Uterus (tissue), 4 donors: Measurements from ENCODE around the gene BCAS3. TPM values are rescaled to one million over a fixed set of nuclear protein-coding genes. Genes with fewer than 3 reads are reported as not detected.

Experiments used
- DNase-seq, 2 donors: peaks; one replicate each; pipeline ENCODE4 v3.0.0-alpha.2; 2019 to 2020
- H3K27ac ChIP-seq, 2 donors: fragments of 200-600 bp; sonication (generic); 1 replicate in 1 of 2; 2 replicates in 1 of 2; pipeline ENCODE4 v1.5.1; 2016 to 2018
- H3K27me3 ChIP-seq, 2 donors: fragments of 200-600 bp; sonication (generic); one replicate each; pipeline ENCODE4 v1.5.1; 2018 to 2019; ENCODE audit warnings: control low read depth in 1 of 2
- H3K36me3 ChIP-seq, 2 donors: fragments of 200-600 bp; sonication (generic); one replicate each; pipeline ENCODE4 v1.5.1; 2019; ENCODE audit warnings: control low read depth in 1 of 2
- H3K4me1 ChIP-seq, 2 donors: fragments of 200-600 bp; sonication (generic); one replicate each; pipeline ENCODE4 v1.5.1; 2018 to 2019; ENCODE audit warnings: control low read depth in 1 of 2
- H3K4me3 ChIP-seq, 2 donors: fragments of 200-600 bp; sonication (generic); 1 replicate in 1 of 2; 2 replicates in 1 of 2; pipeline ENCODE4 v1.5.1; 2018 to 2019; ENCODE audit warnings: mild to moderate bottlenecking in 1 of 2
- H3K9me3 ChIP-seq, 2 donors: fragments of 200-600 bp; sonication (generic); one replicate each; pipeline ENCODE4 v1.5.1; 2019; ENCODE audit warnings: control low read depth in 1 of 2
- CTCF ChIP-seq, 4 experiments: fragments of 200-600 bp in 2 of 4; fragments of 450-650 bp in 2 of 4; sonication (generic) in 2 of 4; IDR thresholded peaks; one replicate each; pipeline ENCODE4 v1.5.1; 2016 to 2019; ENCODE audit warnings: antibody characterized with exemption in 4 of 4, mild to moderate bottlenecking in 2 of 4, moderate library complexity in 1 of 4
- POLR2A ChIP-seq, 2 donors: fragments of 450-650 bp; IDR thresholded peaks; one replicate each; pipeline ENCODE4 v1.6.1; 2016; ENCODE audit warnings: antibody characterized with exemption in 2 of 2, mild to moderate bottlenecking in 1 of 2, moderate library complexity in 1 of 2
- intact Hi-C: fragments of 100-400 bp; cut with DNase I; formaldehyde crosslinking; loops from one replicate; pipeline ENCODE4 v1.15.1; 2023; ENCODE audit warnings: low total_unique reads
- total RNA-seq, 4 donors: library from RNA; depleted of rRNA in 3 of 4; stranded (reverse); fragments of >200 nt in 3 of 4; gene quantifications; one replicate each; pipeline versions ENCODE4 v1.1.0 to v1.2.4, GENCODE V29; 2014 to 2023
- donor health status: DM: yes; HTN: yes; CAD: no.

Gene BCAS3
- total RNA-seq, 4 donors from 2014 or later: 42.6 to 147 (median 83.7) TPM

GRCh38 chr17:61065263-61065773 lies 387.7 kb downstream of the BCAS3 start:
- Histone ChIP-seq H3K4me3 (no peak overlapping the region), H3K4me1 (peaks cover 0 to 6% of the 10 kb centered on the region in 2 donors), H3K9me3 (no peaks in the 10 kb centered on the region), H3K36me3 (no peaks in the 10 kb centered on the region), H3K27me3 (no peaks in the 10 kb centered on the region), H3K27ac (peak overlapping the region in 1 of 2 donors; percentile 24)
- intact Hi-C loops: no loop called here
- DNase-seq: no peak
- no peak for TF ChIP-seq POLR2A (IDR thresholded peaks at IDR 0.05)
- no peak for TF ChIP-seq CTCF (IDR thresholded peaks at IDR 0.05)

- no peaks in the 10 kb centered on the region for H3K36me3 ChIP-seq
- H3K27ac ChIP-seq: no peak overlapping the region
- intact Hi-C loops: no loop called here
- DNase-seq: no peak
- H3K4me1 ChIP-seq: peaks cover 0 to 6% of the 10 kb centered on the region in 2 donors
- H3K4me3 ChIP-seq: no peak overlapping the region
- H3K27me3 ChIP-seq: no peaks in the 10 kb centered on the region
- H3K9me3 ChIP-seq: no peaks in the 10 kb centered on the region
- TF ChIP-seq POLR2A (IDR thresholded peaks at IDR 0.05): no peak
These were observed 388.4 kb downstream of the BCAS3 start for GRCh38 chr17:61066062-61066461.

GRCh38 chr17:61070649-61071048 lies 393.0 kb downstream of the BCAS3 start:
- intact Hi-C loops: no loop called here
- H3K36me3 ChIP-seq: no peaks in the 10 kb centered on the region
- H3K4me1 ChIP-seq: no peaks in the 10 kb centered on the region
- no peak overlapping the region for H3K4me3 ChIP-seq
- H3K27me3 ChIP-seq: no peaks in the 10 kb centered on the region
- no peak for DNase-seq
- no peaks in the 10 kb centered on the region for H3K9me3 ChIP-seq
- TF ChIP-seq POLR2A (IDR thresholded peaks at IDR 0.05) (no peak), CTCF (IDR thresholded peaks at IDR 0.05) (no peak)
- H3K27ac ChIP-seq: no peak overlapping the region

- H3K4me1 ChIP-seq: no peaks in the 10 kb centered on the region
- TF ChIP-seq CTCF (IDR thresholded peaks at IDR 0.05) (no peak), POLR2A (IDR thresholded peaks at IDR 0.05) (no peak)
- intact Hi-C loops: no loop called here
- no peaks in the 10 kb centered on the region for H3K27me3 ChIP-seq
- H3K36me3 ChIP-seq: no peaks in the 10 kb centered on the region
- H3K27ac ChIP-seq: no peak overlapping the region
- no peak overlapping the region for H3K4me3 ChIP-seq
- no peaks in the 10 kb centered on the region for H3K9me3 ChIP-seq
- DNase-seq: no peak
These were observed 395.0 kb downstream of the BCAS3 start for GRCh38 chr17:61072648-61073047.

- Histone ChIP-seq H3K9me3 (no peaks in the 10 kb centered on the region), H3K36me3 (no peaks in the 10 kb centered on the region), H3K27ac (no peak overlapping the region), H3K4me3 (no peak overlapping the region), H3K27me3 (no peaks in the 10 kb centered on the region), H3K4me1 (no peaks in the 10 kb centered on the region)
- no peak for TF ChIP-seq POLR2A (IDR thresholded peaks at IDR 0.05)
- TF ChIP-seq CTCF (IDR thresholded peaks at IDR 0.05): no peak
- intact Hi-C loops: no loop called here
- DNase-seq: no peak
These were observed 395.5 kb downstream of the BCAS3 start for GRCh38 chr17:61073131-61073530.
